HG02759 (cell line): ENCODE data around the gene RASSF1.
A peak's percentile ranks its signal among the peaks of the same experiment; 100 is the strongest.

ENCODE experiments used
- ATAC-seq: cut with Tn5 transposase; IDR thresholded peaks from one replicate; pipeline ENCODE4 v1.9.1; 2021; ENCODE audit warnings: mild to moderate bottlenecking, moderate library complexity; ENCODE audit not compliant: unreplicated experiment

The RASSF1 gene

DNA sequence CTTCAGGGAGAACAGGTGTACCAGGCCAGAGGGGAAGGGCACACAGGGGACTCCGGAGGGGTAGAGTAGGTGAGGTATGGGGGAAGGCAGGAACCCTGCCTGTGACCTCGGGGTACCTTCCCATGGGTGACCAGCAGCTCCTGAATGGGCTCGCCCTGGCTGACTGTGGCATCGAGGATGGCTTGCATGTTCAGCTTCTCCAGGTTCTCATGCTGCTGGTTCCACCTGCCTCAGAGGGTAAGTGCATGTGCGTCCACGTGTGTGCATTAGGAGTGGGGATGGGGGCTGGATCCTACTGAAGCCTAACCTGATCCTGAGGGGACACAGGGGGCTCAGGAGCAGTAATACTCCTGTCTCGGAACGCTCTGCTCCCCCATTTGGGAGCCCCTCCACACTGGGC is 4.4 kb upstream of the RASSF1 start:
- ATAC-seq, result no peak

DNA sequence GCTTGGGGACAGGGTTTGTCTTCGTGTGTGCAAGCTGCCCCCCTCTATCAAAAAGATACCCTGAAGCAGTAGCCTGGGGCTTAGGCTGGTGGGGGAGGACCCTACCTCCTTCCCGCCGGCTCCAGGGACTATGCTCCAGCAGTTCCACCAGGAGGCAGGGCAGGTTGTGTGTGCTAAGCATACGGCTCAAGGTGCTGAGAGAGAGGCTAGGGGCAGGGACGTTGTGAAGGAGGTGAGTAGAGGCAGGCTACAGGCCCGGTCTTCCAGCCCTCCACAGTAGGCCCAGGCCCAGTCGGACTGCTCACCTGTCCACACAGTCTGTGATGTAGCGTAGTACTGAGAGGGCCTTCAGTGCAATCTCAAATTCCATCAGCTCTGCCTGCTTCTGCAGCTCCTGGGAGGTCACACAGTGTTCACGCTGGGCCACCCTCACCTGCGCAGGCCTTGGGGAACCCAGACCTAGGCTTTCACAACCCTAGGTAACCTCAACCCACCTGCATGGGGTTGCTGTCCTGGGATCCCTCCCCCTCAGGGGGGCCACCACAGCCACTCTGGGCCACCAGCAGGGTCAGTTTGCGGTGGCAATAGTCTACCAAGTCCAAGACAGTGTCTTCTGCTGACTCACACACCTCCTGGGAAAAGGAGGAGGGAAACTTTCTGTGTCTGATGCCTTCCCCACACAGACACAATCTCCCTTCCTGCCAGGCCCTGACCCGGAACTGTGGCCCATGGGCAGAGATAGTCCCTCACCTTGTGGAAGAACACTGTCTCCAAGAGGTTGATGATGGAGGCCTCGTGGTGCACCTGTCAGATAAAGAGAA is 2.4 kb upstream of the RASSF1 start:
- no peak for ATAC-seq

DNA sequence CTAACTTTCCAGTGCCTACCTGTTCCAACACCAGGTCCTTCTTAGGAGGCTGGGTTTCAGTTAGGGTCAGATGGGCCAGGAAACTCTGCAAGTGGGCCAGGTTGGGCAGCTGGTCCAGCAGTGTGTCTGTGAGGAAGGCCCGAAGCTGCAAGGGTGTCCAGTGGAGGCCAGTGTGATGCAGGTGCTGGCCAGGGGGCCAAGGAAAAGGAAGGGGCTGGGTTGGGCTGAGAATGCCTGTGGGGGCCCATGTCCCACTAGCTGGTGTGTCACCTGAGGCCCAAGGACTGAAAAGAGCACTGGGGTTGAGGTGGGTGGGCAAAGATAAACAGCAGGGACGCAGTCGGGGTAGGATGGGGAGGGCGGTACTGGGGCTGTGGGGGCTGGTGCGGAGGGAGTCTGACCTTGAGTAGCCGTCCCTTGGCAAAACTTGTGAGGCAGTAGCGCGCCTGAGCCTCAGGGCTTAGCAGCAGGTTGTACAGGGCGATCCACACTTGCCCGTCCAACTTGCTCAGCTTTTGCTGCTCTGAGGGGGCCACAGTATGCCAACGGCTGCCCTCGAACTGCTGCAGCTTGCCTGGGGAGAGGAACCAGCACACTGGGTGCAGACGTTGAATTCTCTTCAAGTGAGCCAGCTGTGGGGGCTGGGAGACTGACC is 1.5 kb upstream of the RASSF1 start:
- ATAC-seq, result no peak

DNA sequence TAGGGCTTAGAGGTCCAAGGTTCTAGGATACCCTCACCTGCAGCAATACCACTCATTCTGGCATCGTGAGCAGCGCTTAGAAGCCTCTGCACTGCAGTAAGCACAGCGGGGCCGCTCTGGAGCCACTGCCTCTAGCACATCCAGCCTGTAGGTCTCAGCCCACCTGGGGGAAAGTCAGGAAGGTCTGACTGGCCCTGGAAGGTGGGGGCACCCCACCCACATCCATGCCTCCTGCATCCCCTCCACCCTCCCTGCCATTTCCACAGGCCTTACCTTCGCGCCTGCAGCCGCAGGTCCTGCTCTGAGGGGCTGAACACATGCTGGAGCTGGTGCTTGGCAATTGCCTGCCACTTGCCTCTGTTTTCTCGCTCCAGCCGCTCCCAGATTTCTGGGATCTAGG is 901 bp upstream of the RASSF1 start:
- ATAC-seq, result no peak

DNA sequence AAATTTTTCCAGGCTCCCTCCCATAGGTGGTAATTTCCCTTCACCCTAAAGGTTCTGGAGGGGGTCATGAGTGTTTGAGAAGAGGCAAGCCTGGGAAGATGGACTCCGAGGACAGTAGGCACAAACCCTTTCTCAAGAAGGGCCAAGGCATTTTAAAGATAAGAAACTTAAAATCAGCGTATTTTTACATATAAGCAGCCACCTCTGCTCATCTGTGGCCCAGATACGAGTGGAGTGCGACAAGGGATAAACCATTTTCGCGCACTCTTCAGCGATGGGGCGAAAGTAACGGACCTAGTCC is 539 bp downstream of the RASSF1 start:
- ATAC-seq, result no peak

DNA sequence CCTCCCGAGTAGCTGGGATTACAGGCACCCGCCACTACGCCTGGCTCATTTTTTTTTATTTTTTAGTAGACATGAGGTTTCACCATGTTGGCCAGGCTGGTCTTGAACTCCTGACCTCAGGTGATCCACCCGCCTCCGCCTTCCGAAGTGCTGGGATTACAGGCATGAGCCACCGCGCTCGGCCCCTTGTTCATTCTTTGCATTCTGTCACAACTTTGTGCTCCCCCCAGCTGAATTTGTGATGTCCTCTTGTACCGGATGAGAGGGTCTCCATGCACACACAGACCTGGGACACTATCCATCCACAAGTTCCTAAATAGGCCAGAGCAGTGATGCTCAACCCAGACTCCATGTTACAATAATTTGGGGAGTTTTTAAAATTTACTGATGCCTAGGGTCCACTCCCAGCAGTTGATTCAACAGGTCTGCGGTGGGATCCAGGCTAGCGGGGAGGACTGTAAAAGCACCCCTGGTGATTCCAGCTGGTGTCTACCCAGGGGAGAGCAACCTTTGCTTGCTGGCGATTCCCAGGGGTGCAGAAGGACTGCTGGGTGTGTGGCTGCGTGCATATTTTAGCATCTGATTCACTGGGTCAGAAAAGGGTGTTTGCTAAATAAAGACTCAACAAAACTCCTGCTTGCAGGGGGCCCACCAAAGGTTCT is 1.0 kb downstream of the RASSF1 start:
- no peak for ATAC-seq

DNA sequence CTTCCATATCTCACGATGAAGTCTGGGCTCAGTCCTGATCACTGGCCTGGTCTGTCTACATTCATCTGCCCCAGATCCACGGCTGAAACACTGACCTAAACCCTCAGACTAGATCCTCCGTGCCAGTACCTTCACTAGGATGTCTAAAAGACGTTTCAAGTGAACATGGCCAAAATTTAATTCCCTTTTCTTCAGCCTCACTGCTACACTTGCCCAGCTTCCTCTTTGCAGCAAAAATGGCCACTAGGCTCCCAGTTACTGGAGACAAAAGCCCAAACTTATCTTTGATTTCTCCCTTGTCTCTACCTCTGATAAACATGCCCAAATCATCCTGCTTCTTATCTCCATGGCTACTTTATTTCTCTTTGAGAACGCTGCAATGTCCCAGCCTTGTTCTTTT is 1.7 kb downstream of the RASSF1 start:
- no peak for ATAC-seq

DNA sequence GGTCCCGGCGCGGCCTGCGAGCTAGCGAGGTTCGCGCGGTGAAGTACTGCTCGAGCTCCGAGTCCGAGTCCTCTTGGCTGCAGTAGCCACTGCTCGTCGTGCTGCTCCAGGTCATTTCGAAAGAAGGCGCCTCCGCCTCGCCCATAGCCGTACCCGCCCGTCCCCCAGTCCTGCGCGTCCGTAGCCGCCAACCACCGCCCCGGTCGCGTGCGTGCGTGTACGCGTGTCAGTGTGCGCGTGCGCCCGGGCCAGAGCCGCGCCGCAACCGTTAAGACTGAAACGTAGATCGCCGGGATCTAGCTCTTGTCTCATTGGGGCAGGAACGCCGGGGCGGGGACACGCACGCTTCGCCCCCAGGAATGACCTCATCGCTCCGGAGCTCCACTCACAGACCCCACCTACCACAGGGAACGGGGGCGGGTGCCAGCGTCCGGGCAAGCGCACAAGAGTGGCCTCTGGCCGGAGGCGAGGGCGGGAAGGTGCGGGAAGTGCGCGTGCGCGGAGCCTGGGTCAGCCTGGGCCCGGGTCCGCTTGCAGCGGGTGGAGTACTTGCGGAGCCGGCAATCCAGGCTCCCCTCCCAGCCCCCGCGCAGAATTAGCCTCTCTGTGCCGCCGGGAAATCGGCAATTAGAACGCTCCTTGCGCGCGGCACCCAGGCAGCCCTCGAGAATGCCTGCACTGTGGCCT is 3.3 kb downstream of the RASSF1 start:
- ATAC-seq, result peak; percentile 70

DNA sequence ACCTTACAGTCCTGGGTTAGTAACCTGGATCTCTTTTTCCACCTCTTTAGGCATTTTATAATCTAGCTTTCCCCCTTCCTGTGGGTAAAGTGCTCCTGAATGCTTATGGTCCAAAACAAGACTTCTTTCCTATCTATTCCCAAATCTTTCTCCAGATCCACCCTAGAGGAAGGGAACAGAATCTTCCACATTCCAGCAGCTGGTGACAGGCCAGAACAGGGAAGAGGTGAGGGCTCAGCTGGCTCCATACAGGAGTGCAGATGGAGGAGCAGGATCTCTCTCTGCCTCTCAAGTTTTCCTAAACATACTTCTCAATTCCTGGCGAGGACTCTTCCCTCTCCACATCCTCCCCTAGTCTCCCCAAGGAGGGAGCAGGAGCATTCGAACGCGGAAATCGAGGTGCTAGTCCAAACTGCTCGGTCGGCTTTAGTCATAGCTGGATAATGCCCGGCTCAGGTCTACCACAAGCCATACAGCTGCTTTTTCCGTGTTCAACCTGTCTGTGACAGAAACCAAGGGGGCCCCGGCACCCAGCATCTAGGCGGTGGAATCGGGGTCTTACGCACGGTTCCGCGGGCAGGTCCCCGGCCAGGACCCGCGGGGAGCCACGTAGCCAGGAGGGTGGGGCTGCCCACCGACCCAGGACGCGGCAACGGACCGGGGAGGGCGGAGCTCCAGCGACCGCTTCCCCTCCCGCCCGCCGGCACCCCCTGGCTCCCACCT is 4.0 kb downstream of the RASSF1 start:
- ATAC-seq, result peak; percentile 38

DNA sequence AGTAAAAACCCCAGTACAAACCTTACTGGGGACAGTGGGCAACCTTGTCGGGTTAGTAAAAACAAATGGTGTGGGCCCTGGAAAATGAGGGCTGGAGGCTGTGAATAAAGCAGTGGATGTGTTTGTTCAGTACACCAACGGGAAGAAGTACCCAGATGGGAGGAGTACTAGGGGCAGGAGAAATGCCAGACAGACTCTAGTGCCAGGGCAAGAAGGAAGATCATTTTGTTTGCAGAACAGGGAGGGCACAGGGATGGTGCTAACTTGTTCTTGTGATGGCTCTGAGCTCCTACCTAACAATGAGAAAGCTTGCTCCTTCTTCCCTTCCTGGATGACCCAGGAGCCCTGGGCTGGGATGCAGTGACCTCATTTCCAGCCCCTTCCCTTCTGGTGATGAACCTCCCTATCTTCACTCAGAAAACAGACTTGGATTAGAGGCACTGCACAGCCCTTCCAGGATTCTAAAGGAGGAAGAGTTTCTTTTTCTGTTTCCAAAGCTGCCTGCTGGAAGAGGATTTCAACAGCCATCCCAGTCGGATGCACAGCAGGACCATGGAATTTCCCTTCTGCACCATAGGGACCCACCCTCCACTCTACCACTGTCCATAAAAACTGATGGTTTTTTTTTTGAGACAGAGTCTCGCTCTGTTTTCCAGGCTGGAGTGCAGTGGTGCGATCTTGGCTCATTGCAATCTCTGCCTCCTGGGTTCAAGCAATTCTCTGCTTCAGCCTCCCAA is 6.1 kb downstream of the RASSF1 start:
- ATAC-seq, result no peak

DNA sequence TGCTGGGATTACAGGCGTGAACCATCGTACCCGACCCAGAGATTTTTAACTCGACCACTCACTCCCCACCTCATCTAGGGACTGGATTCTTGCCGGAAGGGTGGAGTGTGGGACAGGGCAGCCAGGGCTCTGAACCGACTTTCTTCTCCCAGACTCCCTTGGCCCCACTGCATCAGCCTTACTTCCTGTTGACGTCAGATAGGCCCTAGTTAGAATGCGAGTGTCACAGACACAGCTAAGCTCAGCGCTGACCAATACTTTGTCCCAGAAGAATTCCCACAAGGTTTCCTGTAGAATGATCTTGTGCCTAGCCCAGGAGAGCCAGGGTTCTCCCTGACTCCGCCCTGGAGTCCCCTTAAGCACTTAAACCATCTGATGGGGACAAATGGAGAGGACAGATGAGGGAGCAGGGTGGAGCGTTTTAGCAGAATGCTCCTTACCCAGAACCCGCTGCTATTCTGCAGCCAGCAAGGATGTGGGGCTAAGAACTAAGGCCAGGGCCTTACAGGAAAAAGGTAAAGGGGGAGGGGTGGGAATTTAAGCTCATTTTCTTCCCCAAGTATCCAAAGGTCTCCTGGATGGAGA is 6.8 kb downstream of the RASSF1 start:
- ATAC-seq, result no peak

DNA sequence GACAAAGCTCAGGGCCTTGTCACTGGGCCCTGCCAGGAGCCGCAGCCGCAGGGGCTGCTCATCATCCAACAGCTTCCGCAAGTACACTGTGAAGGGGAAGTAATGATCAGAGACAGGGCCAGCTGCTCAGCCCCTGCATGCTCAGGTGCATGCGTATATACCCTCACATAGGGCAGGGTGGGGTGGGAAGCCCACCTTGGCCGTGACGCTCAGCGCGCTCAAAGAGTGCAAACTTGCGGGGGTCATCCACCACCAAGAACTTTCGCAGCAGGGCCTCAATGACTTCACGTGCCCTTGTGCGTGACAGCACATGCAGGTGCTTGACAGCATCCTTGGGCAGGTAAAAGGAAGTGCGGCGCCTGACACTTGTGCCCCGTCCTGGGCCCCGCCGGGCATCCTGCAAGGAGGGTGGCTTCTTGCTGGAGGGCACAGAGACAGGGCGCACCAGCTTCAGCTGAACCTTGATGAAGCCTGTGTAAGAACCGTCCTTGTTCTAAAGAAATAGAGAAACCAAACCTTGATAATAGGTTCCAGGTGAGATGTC is 9.2 kb downstream of the RASSF1 start:
- ATAC-seq, result no peak

DNA sequence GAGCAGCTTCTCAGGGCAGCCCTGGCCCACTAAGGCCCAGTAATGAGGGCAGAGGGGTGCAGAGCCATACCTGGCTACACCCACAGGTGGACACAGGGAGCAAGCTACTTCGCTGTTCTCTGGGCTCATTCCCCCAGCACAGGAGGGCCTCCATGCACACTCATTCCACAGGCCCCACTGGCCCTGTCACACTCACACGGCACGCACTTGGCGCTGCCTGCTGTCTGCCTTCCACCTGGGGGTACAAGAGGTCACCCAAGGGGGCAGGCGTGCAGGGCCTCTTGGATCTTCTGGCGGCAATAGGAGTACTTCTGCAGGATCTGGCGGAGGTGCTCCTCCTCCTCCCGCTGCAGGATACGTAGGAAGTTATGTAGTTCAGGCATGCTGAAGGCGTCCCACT is 10.3 kb downstream of the RASSF1 start:
- no peak for ATAC-seq

DNA sequence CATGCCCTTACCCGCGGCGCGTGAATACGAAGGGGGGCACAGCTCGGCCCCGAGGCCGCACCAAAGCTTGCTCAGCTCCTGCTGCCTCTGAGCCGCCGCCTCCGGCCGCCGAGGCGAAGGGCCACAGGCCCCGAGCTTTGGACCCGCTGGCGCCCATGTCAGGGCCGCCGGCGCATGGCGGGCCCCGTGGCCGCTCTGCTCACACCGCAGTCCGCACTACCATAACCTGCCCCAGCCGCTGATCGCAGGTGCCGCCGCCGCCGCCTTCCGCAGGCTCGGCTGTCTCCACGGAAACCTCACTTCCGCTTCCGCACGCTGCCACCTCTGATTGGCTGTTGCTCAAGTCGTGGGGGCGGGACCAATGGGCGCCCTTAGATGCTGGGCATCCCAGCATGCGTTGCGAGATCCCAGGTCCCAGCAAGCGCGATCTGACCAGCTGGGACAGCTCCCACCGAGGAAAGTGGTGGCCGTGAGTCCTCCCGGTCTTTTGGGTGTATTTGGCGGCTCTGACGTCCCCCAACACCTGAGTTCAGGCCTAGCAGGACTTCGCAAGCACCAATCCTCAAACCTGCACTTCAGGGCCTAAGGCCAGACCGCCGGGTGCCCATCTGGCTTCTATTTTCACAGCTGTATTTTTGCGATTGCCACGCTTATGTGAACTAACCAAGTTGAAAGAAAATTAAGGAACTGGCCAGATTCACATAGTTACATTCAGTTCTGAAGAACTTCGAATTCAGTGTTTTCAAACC is 12.5 kb downstream of the RASSF1 start, which contains the start of gene TUSC2:
Gene TUSC2 (minus strand): TSS at position 281 of the 749 bp plus-strand sequence. CDS start 124 bp downstream, at position 157.
- ATAC-seq, result peak; percentile 91

DNA sequence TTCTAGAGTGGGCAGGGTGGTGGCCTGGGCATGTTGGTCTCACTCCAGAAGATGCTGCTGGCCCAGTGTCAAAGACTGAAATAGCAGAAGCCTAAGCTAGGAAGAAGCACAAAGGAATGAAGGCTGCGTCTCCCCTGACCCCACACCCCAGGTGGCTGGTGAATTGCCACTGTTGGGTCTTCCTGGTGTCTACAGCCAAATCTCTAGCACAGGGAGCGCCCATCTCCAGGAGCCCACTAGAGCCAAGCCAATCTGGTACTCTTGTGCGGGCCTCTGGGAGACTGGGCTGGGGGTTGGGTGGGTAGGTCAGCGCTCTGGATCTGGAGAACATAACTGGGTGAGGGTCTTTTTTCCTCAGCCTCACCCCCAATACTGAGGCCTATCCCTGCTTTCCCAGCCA is 13.5 kb downstream of the RASSF1 start:
- no peak for ATAC-seq

DNA sequence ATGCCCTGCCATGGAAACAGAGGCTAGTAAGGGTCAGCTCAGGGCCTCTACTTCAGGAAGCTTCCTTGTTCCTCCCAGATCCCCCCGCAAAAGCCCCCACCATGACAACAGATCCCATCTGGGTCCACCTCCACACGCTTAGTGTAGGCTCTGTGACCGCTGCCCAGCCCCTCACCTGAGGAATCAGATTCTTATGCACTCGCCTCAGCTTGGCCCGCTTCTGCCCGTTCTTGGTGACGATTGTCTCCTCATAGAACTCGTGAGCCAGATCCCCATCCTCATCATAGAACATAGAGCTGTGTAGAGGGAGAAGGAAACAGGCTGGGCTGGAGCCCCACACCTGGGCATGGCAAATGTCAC is 14.5 kb downstream of the RASSF1 start:
- no peak for ATAC-seq

DNA sequence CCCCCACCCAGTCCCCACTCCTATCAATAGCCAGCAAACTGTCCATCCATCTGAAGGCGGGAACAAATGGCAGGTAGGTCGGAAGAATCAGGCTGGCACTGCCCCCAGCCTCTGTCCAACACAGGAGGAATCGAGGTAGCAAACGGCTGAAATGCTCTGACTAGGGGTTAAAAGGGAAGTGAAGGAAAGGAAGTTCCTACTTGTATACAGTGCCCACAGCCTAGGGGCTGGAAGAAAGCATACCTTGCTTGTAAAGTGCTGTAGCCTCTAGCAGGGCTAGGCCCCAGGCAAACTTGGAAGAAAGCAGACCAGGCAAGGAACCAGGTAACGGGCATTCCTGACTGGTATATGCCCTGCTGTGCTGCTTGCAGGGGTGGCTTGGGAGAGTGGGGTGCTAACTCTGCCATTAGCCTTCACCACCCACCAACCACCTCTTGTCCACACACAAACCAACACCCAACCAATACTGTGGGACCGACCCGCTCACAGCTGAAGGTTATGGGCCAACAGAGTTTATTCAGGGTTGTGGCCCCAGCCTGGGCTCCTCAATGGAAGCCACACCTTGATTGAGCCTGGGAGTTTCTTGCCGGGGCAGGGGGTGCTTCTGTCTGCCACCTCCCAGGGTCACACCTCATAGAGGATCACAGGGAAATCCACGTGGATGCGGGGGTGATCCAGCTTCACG is 15.0 kb downstream of the RASSF1 start:
- no peak for ATAC-seq

DNA sequence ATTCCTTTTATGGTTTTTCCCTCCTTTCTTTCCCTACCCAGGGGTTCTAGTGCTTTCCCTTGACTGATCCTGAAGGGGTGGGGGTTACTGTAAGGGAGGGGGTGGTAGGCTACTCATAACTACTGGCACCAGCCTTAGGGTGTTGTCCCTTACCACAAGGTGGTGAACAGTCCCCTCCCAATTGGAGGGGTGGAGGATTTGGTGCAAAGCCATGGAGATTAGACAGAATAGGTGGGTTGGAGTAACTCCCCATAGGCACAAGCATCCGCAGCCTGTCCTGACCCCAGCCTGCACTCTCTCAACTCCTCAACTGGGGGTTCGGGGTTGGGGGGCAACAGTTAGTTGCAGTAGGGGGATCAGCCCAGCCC is 15.5 kb downstream of the RASSF1 start:
- no peak for ATAC-seq
